Measurements from ENCODE around the gene ASAP2. TPM values are rescaled to one million over a fixed set of nuclear protein-coding genes. Genes with fewer than 3 reads are reported as not detected.

ASAP2 gene
- total RNA-seq, 1 donor from 2014 or later: 24.3 TPM

GRCh38 chr2:9303528-9304225, 97.1 kb downstream of the ASAP2 start:
- DNase-seq: no peak
- Histone ChIP-seq H3K27ac (no peak overlapping the region), H3K4me3 (no peak overlapping the region), H3K27me3 (ENCODE audit: low read depth) (no peaks in the 10 kb centered on the region), H3K4me1 (peaks cover 18% of the 10 kb centered on the region), H3K36me3 (no peaks in the 10 kb centered on the region), H3K9me3 (no peaks in the 10 kb centered on the region)
- TF ChIP-seq CTCF (IDR thresholded peaks at IDR 0.05): no peak
- no peak for ATAC-seq
- intact Hi-C loops (cut with DNase I): no loop called here

- no peak for DNase-seq
- Histone ChIP-seq H3K4me1 (peaks cover 31% of the 10 kb centered on the region), H3K27me3 (ENCODE audit: low read depth) (no peaks in the 10 kb centered on the region), H3K27ac (no peak overlapping the region), H3K9me3 (no peaks in the 10 kb centered on the region), H3K4me3 (no peak overlapping the region), H3K36me3 (no peaks in the 10 kb centered on the region)
- peak in 1 of 2 donors; percentile 29 for ATAC-seq
- intact Hi-C loops (cut with DNase I): no loop called here
- no peak for TF ChIP-seq CTCF (IDR thresholded peaks at IDR 0.05)
Observed at GRCh38 chr2:9306911-9307310, 100.3 kb downstream of the ASAP2 start.

GRCh38 chr2:9307535-9307934, 100.9 kb downstream of the ASAP2 start:
- H3K4me1 ChIP-seq: peaks cover 32% of the 10 kb centered on the region
- H3K36me3 ChIP-seq: no peaks in the 10 kb centered on the region
- no peaks in the 10 kb centered on the region for H3K9me3 ChIP-seq
- no peak overlapping the region for H3K4me3 ChIP-seq
- no peak for TF ChIP-seq CTCF (IDR thresholded peaks at IDR 0.05)
- DNase-seq (no peak), ATAC-seq (no peak)
- no peaks in the 10 kb centered on the region for H3K27me3 ChIP-seq (ENCODE audit: low read depth)
- intact Hi-C loops (cut with DNase I): no loop called here
- no peak overlapping the region for H3K27ac ChIP-seq

GRCh38 chr2:9308186-9308955, 101.8 kb downstream of the ASAP2 start:
- intact Hi-C loops (cut with DNase I): no loop called here

GRCh38 chr2:9309147-9309546, 102.5 kb downstream of the ASAP2 start:
- intact Hi-C loops (cut with DNase I): no loop called here
- TF ChIP-seq CTCF (IDR thresholded peaks at IDR 0.05): no peak
- H3K9me3 ChIP-seq: no peaks in the 10 kb centered on the region
- H3K27me3 ChIP-seq (ENCODE audit: low read depth): no peaks in the 10 kb centered on the region
- H3K27ac ChIP-seq: no peak overlapping the region
- peaks cover 32% of the 10 kb centered on the region for H3K4me1 ChIP-seq
- no peak overlapping the region for H3K4me3 ChIP-seq
- ATAC-seq (no peak), DNase-seq (no peak)
- H3K36me3 ChIP-seq: no peaks in the 10 kb centered on the region

More at GRCh38 chr2:9308186-9308955, 101.8 kb downstream of the ASAP2 start:
- H3K4me1 ChIP-seq: peaks cover 32% of the 10 kb centered on the region
- no peak overlapping the region for H3K4me3 ChIP-seq
- ATAC-seq (no peak), DNase-seq (no peak)
- TF ChIP-seq CTCF (IDR thresholded peaks at IDR 0.05): no peak
- no peak overlapping the region for H3K27ac ChIP-seq
- H3K27me3 ChIP-seq (ENCODE audit: low read depth): no peaks in the 10 kb centered on the region
- H3K36me3 ChIP-seq: no peaks in the 10 kb centered on the region
- no peaks in the 10 kb centered on the region for H3K9me3 ChIP-seq
